ENCODE results near the gene PDE1C. TPM values are rescaled to one million over a fixed set of nuclear protein-coding genes. Genes with fewer than 3 reads are reported as not detected.

PDE1C gene
- total and polyA plus RNA-seq, 2 donors: 2.4 to 3.1 TPM

DNA sequence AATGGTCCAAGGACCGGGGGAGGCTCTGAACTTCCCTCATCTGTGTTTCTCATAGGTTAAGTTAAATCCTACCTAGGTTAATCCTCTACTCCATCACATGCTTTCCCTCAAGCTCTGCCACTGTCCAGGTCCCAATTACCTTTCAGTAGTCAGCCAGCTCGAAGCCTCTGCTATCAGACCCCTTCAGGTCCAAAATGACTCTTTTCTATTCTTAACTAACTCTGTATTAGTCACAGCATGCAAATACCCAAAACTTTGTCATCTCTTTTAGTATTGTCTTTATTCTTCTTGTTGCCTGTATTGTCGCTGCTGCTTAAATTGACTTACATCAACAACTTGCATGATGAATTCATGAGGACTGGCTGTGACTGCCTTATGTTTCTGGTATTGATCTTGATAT, 367.9 kb downstream of the PDE1C start:
- H3K36me3 ChIP-seq (ENCODE audit: control insufficient read depth in 2 of 2, insufficient read depth in 2 of 2, low read length in 1 of 2): no peaks in the 10 kb centered on the region
- DNase-seq (ENCODE audit: low read depth in 6 of 9, low spot score in 9 of 9): no peak
- H3K4me1 ChIP-seq (ENCODE audit: control insufficient read depth in 2 of 2, insufficient read depth in 2 of 2, low read length in 2 of 2): no peaks in the 10 kb centered on the region
- 90% methylated on average over 3 of the region's 3 CpGs for WGBS
- H3K4me3 ChIP-seq (ENCODE audit: low read length in 2 of 2): no peak overlapping the region
- no peak overlapping the region for H3K27ac ChIP-seq (ENCODE audit: low read depth in 1 of 2, low read length in 1 of 2)
- H3K9me3 ChIP-seq (ENCODE audit: control insufficient read depth in 2 of 2, insufficient read depth in 1 of 2, low read length in 1 of 2): no peaks in the 10 kb centered on the region
- no peaks in the 10 kb centered on the region for H3K27me3 ChIP-seq (ENCODE audit: control insufficient read depth in 2 of 2, insufficient read depth in 1 of 2, low read length in 1 of 2)
